SIG-M5 (cell line): ENCODE data around the gene FZD7.

Experiments
- DNase-seq: peaks from one replicate; lab custom pipeline; 2025; lab: John Stamatoyannopoulos, UW

Gene FZD7

GRCh38 chr2:202067589-202067988, 33.9 kb downstream of the FZD7 start:
- no peak for DNase-seq

GRCh38 chr2:202069170-202070067, 35.8 kb downstream of the FZD7 start:
- no peak for DNase-seq

GRCh38 chr2:202071107-202071506, 37.5 kb downstream of the FZD7 start:
- no peak for DNase-seq

GRCh38 chr2:202072226-202072625, 38.6 kb downstream of the FZD7 start:
- no peak for DNase-seq

GRCh38 chr2:202072737-202073401, 39.2 kb downstream of the FZD7 start, which contains the start of gene KIAA2012:
TSS of gene KIAA2012 (plus strand) at chr2:202073255. CDS start at chr2:202073628, 373 bp downstream.
- no peak for DNase-seq

GRCh38 chr2:202074324-202074723, 40.7 kb downstream of the FZD7 start:
- no peak for DNase-seq

GRCh38 chr2:202079310-202079709, 45.7 kb downstream of the FZD7 start:
- DNase-seq = no peak

GRCh38 chr2:202084265-202084664, 50.6 kb downstream of the FZD7 start:
- DNase-seq = no peak
